Activated CD4-positive, alpha-beta memory T cell treated with anti-CD3 and anti-CD28 coated beads for 36 hours (primary cell): ENCODE data around the gene DYNC1I1. TPM values are rescaled to one million over a fixed set of nuclear protein-coding genes. Genes with fewer than 3 reads are reported as not detected.
"Not testable (repeated sequence)": the region's sequence is repeated elsewhere in the genome, so short reads cannot be mapped to it uniquely, and the experiment has no call there.

Experiments
- CTCF ChIA-PET: fragments of 350-600 bp; sonication (Branson Sonifier 250); formaldehyde crosslinking; loops from one replicate; lab custom pipeline; 2021; ENCODE audit warnings: antibody characterized with exemption, inconsistent platforms; lab: Charles Lee
- POLR2A ChIA-PET: fragments of 350-600 bp; sonication (Branson Sonifier 250); formaldehyde crosslinking; loops from one replicate; lab custom pipeline; 2021; ENCODE audit warnings: antibody characterized with exemption; lab: Charles Lee
- DNase-seq: peaks from one replicate; pipeline ENCODE4 v3.0.0-alpha.2; 2020
- H3K27ac Mint-ChIP-seq: one replicate; pipeline ENCODE4 v1.8.0; 2021; ENCODE audit warnings: mixed read lengths
- H3K27me3 Mint-ChIP-seq: one replicate; pipeline ENCODE4 v1.8.0; 2021; ENCODE audit warnings: mixed read lengths
- H3K36me3 Mint-ChIP-seq: one replicate; pipeline ENCODE4 v1.8.0; 2021; ENCODE audit warnings: mixed read lengths
- H3K4me1 Mint-ChIP-seq: one replicate; pipeline ENCODE4 v1.8.0; 2021; ENCODE audit warnings: low read depth, mixed read lengths
- H3K4me3 Mint-ChIP-seq: one replicate; pipeline ENCODE4 v1.8.0; 2021; ENCODE audit warnings: mild to moderate bottlenecking, mixed read lengths
- H3K9me3 Mint-ChIP-seq: one replicate; pipeline ENCODE4 v1.8.0; 2021; ENCODE audit warnings: mixed read lengths
- intact Hi-C: fragments of 100-400 bp; cut with micrococcal nuclease; formaldehyde crosslinking; loops from one replicate; pipeline ENCODE4 v1.15.1; 2023
- total RNA-seq, 2 experiments: library from RNA; stranded (reverse); gene quantifications; one replicate each; pipeline ENCODE4 v1.2.3, GENCODE V29; 2021

DYNC1I1 gene
- total RNA-seq, 2 experiments from 2014 or later = not detected

DNA sequence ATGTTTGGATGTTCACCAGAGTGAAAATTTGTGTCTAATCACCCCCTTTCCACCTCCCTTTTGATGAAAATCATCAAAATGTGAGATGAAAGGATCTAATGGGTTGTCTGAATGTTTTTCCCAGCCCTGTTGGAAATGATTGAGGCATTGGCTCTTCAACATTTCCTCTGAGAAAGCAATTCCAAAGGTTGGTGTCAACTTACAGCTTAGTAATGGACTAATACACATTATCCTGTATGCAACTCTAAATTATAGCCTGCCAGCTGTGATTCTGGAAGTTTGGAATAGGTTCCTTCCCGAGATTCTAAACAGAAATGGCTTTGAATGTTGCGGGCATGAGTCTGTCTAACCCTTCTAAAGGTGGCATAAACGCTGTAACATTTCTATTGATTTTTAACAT lies 152.9 kb downstream of the DYNC1I1 start:
- DNase-seq = no peak
- ChIA-PET CTCF (interaction anchor here (2.4 kb wide), 1 partner anchor 9 kb away, joined by 15 read pairs; no protein-coding TSS in a partner anchor), POLR2A (no interaction called here)
- no peaks in the 10 kb centered on the region for H3K36me3 Mint-ChIP-seq
- H3K4me3 Mint-ChIP-seq = no peak overlapping the region
- H3K27me3 Mint-ChIP-seq = peaks cover 14% of the 10 kb centered on the region
- peaks cover 2% of the 10 kb centered on the region for H3K4me1 Mint-ChIP-seq
- H3K9me3 Mint-ChIP-seq = no peaks in the 10 kb centered on the region
- intact Hi-C loops = no loop called here
- H3K27ac Mint-ChIP-seq = no peak overlapping the region

DNA sequence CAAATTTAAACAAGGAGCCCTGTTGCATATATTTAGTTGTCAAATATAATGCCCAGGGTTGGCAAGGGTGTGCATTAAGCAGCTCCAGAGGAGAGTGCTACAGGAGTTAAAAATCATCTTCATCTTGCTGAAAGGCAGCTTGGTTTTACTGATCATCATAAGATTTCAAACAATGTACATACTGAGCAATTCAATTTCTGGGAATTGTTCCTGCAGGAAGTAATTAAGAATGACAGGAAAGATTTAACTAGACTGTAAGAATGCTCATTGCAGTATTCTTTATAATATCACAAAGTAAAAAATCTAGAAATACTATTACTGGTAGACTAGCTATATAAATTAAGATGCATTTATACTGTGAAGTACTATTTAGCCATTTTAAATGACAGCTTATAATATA lies 153.6 kb downstream of the DYNC1I1 start:
- POLR2A ChIA-PET = no interaction called here
- intact Hi-C loops = no loop called here
- Mint-ChIP-seq H3K9me3 (no peaks in the 10 kb centered on the region), H3K4me3 (no peak overlapping the region), H3K36me3 (no peaks in the 10 kb centered on the region), H3K27ac (no peak overlapping the region), H3K27me3 (peaks cover 13% of the 10 kb centered on the region), H3K4me1 (peaks cover 2% of the 10 kb centered on the region)
- no peak for DNase-seq
- CTCF ChIA-PET = interaction anchor here (0.9 to 2.4 kb wide), 2 partner anchors 10 to 1139 kb away, joined by 3 to 15 read pairs; no protein-coding TSS in a partner anchor

DNA sequence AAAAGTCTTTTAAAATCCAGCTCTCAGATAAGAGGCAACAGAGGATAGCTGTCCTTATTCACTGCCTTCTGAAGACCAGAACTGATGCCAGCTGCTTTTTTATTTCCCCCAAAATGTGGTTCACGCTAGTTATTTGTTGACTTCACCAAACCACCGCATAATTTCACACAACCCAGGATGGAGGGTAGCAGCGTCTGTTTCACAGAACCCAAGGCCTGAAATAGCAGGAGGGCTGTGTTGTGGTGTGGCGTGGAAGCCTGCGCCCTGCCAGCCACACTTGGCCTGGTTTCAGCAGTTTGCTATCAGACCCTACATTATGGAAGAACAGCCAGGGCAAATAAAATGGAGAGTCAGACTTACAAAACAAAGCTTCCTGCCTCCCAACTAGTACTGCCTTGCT lies 155.4 kb downstream of the DYNC1I1 start:
- H3K36me3 Mint-ChIP-seq = no peaks in the 10 kb centered on the region
- no peak for DNase-seq
- peaks cover 15% of the 10 kb centered on the region for H3K27me3 Mint-ChIP-seq
- no peaks in the 10 kb centered on the region for H3K9me3 Mint-ChIP-seq
- H3K27ac Mint-ChIP-seq = no peak overlapping the region
- ChIA-PET POLR2A (no interaction called here), CTCF (no interaction called here)
- intact Hi-C loops = no loop called here
- no peaks in the 10 kb centered on the region for H3K4me1 Mint-ChIP-seq
- no peak overlapping the region for H3K4me3 Mint-ChIP-seq

DNA sequence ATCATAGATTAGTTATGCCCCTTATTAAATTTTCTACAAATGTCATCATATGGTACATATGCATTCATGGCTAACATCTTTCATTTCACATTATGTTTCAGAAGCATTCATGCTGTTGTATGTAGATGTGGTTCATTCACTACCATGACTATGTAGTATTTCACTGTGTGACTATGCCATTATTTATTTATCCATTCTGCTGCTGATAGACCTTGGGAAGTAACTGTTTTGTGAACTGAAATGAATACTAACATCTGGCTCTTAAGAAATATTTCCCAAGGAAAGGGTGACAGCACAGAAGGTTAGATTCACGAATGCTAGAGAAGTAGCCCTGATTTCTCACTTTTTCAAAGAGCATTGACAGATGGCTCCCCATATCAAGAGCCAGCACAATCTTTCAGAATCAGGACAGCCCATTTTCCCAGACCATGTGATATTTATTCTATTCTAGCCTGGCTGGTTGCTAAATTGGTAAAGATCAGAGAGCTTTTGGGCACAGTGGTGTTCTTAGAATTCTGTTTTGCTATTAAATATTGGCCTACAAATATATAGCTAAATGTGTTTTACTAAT lies 157.4 kb downstream of the DYNC1I1 start:
- no peak overlapping the region for H3K4me3 Mint-ChIP-seq
- ChIA-PET POLR2A (no interaction called here), CTCF (interaction anchor here (1.3 kb wide), 1 partner anchor 15 kb away, joined by 3 read pairs; no protein-coding TSS in a partner anchor)
- no peak overlapping the region for H3K27ac Mint-ChIP-seq
- H3K9me3 Mint-ChIP-seq = no peaks in the 10 kb centered on the region
- DNase-seq = no peak
- intact Hi-C loops = no loop called here
- no peaks in the 10 kb centered on the region for H3K36me3 Mint-ChIP-seq
- peaks cover 16% of the 10 kb centered on the region for H3K27me3 Mint-ChIP-seq
- no peaks in the 10 kb centered on the region for H3K4me1 Mint-ChIP-seq

DNA sequence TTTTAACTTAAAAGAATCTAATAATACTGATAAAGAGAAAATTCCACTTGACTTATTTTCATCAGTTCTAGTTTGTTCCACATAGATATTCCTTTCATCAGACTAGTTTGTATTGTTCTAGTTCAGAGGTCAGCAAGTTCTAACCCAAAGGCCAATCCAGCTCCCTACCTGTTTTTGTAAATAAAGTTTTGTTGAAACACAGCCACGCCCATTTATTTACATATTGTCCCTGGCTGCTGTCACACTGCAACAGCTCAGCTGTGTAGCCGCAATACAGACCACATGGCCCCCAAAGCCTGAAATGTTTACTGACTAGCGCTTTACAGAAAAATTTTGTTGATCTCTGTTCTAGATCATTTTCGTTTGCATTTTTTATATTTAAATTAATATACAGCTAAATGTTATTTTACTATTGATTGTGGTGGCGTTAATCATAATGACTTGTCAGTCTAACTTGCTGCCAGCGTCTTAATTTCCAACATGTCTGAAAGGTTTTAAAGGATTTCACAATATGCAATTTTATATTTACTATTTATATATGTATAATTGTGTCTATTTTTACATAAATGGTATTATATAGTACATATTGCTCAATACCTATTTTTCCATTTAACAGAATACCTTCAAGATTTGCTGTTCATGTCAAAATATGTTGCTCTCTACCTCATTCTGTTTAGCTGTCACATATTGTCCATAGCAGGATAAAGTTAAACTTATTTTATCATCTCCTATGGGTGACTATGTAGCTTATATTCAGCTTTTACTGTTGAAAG lies 159.3 kb downstream of the DYNC1I1 start:
- intact Hi-C loops = no loop called here
- Mint-ChIP-seq H3K9me3 (no peaks in the 10 kb centered on the region), H3K4me3 (no peak overlapping the region), H3K27ac (no peak overlapping the region), H3K36me3 (no peaks in the 10 kb centered on the region), H3K27me3 (peaks cover 15% of the 10 kb centered on the region), H3K4me1 (no peaks in the 10 kb centered on the region)
- ChIA-PET CTCF (no interaction called here), POLR2A (no interaction called here)
- no peak for DNase-seq

DNA sequence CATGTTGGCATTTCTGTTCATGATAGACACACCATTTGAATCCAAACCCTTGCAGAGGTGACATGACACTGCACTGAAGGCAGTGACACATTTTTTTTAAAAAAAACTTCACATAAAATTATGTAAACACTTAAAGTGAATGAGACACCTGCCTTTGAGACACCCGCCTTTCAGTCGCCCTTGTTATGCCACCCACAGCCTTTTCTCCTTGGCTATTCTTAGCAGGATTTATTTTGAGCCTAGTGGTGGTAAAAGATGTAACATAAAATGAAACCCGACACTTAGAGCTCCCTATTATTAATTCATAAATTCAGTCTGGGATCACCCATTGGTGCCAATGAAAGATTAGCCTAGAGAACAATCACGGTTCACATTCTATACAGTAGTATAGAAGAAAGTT lies 161.3 kb downstream of the DYNC1I1 start:
- no peaks in the 10 kb centered on the region for H3K4me1 Mint-ChIP-seq
- H3K27ac Mint-ChIP-seq = no peak overlapping the region
- intact Hi-C loops = no loop called here
- POLR2A ChIA-PET = no interaction called here
- H3K27me3 Mint-ChIP-seq = peaks cover 16% of the 10 kb centered on the region
- H3K9me3 Mint-ChIP-seq = no peaks in the 10 kb centered on the region
- H3K4me3 Mint-ChIP-seq = no peak overlapping the region
- H3K36me3 Mint-ChIP-seq = no peaks in the 10 kb centered on the region
- DNase-seq = no peak
- CTCF ChIA-PET = no interaction called here

DNA sequence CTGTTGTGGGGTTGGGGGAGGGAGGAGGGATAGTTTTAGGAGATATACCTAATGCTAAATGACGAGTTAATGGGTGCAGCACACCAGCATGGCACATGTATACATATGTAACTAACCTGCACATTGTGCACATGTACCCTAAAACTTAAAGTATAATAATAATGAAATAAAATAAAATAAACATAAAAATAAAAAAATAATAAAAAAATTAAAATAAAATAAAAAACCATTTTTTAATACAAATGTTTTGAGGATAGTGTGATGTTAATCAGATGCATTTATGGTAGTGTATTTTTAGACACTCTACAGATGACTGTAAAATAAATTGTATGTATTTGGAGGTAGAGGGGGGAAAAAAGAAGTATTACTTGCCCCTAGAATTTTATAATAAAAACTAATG lies 172.5 kb downstream of the DYNC1I1 start:
- POLR2A ChIA-PET, H3K4me3 Mint-ChIP-seq, H3K4me1 Mint-ChIP-seq, H3K27ac Mint-ChIP-seq, H3K27me3 Mint-ChIP-seq, H3K9me3 Mint-ChIP-seq, intact Hi-C loops, DNase-seq, CTCF ChIA-PET, H3K36me3 Mint-ChIP-seq: not testable (repeated sequence)

DNA sequence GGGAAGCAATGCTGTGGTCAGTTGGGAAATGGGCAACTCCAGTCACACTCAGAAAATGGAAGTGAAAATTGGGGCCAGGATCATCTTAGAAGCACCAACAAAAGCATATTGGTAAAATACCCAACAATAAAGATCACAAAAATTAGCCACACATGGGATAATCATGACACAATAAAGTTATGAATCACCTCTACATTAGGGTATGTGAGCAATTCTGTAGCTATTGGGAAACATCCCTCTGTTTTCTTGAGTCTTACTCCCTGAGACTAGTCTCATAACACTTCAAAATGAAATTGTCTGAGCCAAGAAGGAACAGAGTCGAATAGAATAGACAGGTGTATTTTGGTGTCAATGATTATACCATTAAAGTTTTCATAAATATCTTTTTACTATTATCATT lies 178.3 kb downstream of the DYNC1I1 start:
- no peaks in the 10 kb centered on the region for H3K4me1 Mint-ChIP-seq
- POLR2A ChIA-PET = no interaction called here
- no peaks in the 10 kb centered on the region for H3K36me3 Mint-ChIP-seq
- intact Hi-C loops = no loop called here
- CTCF ChIA-PET = no interaction called here
- H3K9me3 Mint-ChIP-seq = no peaks in the 10 kb centered on the region
- H3K27ac Mint-ChIP-seq = no peak overlapping the region
- peaks cover 4% of the 10 kb centered on the region for H3K27me3 Mint-ChIP-seq
- no peak overlapping the region for H3K4me3 Mint-ChIP-seq
- no peak for DNase-seq

DNA sequence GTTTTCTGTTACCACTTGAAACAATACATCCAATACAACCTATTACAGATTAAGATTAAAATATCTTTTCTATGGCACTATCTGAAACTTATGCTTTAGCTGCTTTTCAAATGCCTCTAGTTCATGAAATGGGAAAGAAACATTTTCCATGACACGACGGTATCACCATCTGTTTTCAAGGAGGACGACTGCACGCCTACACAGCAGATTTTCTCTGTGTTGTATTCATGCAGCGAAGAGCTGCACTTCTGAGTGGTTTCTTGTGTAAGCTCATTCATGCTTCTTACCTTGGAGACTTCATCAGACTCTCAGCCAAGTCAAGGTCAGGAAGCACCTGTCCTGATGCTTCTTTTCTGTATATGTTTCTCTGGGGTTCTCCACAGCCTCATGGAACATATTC lies 179.2 kb downstream of the DYNC1I1 start:
- Mint-ChIP-seq H3K9me3 (no peaks in the 10 kb centered on the region), H3K4me3 (no peak overlapping the region), H3K27ac (no peak overlapping the region), H3K4me1 (no peaks in the 10 kb centered on the region), H3K27me3 (peaks cover 4% of the 10 kb centered on the region), H3K36me3 (no peaks in the 10 kb centered on the region)
- ChIA-PET POLR2A (no interaction called here), CTCF (no interaction called here)
- intact Hi-C loops = no loop called here
- DNase-seq = no peak

DNA sequence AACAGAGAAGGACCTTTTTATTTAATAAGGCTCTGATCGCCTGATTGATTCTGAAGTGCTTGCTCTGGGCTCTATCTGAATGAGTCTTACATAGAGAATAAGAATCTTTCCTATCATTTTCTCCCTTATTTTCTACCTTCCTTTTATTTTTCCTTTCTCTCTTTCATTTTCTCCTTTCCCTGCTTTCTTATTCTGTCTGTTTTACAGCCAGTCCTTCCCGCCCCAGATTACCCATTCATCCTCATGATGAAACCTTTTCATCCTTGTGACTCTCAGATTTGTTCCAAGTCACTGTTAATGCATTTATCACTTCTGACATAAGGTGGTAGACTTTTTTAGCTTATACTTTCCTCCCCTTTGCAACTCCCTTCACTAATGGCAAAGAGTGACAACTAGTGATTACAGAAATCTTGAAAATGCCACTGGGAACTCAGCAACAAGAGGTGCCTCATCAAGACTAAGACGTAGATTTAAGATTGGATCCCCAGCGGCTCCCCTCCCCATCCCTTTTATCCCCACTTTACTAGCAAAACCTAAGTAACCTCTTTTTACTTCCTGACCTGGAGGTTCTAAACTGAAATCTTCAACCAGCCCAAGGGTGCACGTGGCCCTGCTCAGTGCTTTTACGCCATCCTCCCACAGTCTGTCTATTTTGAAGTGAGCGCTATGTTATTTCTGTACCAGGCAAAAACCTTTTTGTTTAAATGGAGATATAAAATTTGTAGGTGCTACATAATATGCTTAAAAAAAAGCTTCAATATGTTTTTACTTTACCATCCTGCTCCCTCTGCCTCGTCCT lies 179.8 kb downstream of the DYNC1I1 start:
- H3K4me3 Mint-ChIP-seq = no peak overlapping the region
- no peaks in the 10 kb centered on the region for H3K36me3 Mint-ChIP-seq
- H3K27ac Mint-ChIP-seq = no peak overlapping the region
- POLR2A ChIA-PET = no interaction called here
- no peaks in the 10 kb centered on the region for H3K4me1 Mint-ChIP-seq
- intact Hi-C loops = no loop called here
- no peak for DNase-seq
- H3K9me3 Mint-ChIP-seq = no peaks in the 10 kb centered on the region
- CTCF ChIA-PET = no interaction called here
- H3K27me3 Mint-ChIP-seq = peaks cover 4% of the 10 kb centered on the region

DNA sequence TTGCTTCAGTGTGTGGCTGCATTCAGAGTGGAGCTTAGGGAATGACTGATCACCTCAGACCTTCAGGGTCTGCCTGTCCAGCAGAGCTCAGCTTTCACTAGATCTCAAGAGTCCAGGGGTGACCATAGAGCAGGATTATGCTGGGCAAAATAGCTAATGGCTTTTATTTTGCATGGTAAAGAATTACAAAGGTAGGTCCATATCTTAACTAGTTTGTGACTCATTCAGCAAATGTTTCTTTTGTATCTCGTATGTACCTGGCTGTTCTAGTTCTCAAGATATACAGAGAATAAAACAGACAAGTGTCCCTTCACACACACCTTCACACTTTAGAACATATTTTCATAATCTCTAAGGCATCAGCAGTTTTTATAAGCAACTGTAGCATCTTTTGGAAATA lies 180.5 kb downstream of the DYNC1I1 start:
- CTCF ChIA-PET = no interaction called here
- POLR2A ChIA-PET = no interaction called here
- H3K27ac Mint-ChIP-seq = no peak overlapping the region
- H3K36me3 Mint-ChIP-seq = no peaks in the 10 kb centered on the region
- no peak overlapping the region for H3K4me3 Mint-ChIP-seq
- intact Hi-C loops = no loop called here
- no peak for DNase-seq
- no peaks in the 10 kb centered on the region for H3K4me1 Mint-ChIP-seq
- H3K27me3 Mint-ChIP-seq = peaks cover 4% of the 10 kb centered on the region
- H3K9me3 Mint-ChIP-seq = no peaks in the 10 kb centered on the region

DNA sequence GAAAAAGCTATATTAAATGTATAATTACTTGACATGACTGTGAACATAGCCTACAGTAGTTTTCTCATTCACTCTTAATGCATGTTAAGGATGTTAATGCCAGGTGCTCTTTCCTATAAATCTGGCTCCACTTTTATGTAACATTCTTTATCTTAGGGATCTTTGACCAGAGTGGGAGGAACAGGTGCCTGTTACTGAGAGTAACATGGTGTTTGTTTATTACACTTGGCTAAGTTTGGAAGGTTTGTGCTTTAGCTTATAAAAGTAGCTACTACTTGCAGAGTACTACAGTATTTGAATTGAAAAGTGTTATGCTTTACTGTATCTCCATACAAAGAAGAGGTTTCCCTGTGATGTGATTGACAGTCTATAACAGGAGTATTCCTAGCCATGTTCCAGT lies 183.4 kb downstream of the DYNC1I1 start:
- CTCF ChIA-PET = no interaction called here
- Mint-ChIP-seq H3K27ac (no peak overlapping the region), H3K9me3 (no peaks in the 10 kb centered on the region)

More for the DNA sequence above, 183.4 kb downstream of the DYNC1I1 start:
- POLR2A ChIA-PET = no interaction called here
- intact Hi-C loops = no loop called here
- DNase-seq = no peak
- Mint-ChIP-seq H3K4me1 (no peaks in the 10 kb centered on the region), H3K36me3 (no peaks in the 10 kb centered on the region), H3K4me3 (no peak overlapping the region), H3K27me3 (peaks cover 3% of the 10 kb centered on the region)
